T-helper 17 cell (primary cell): ENCODE data around the gene TNN. TPM values are rescaled to one million over a fixed set of nuclear protein-coding genes. Genes with fewer than 3 reads are reported as not detected.

Source experiments
- ATAC-seq: fragments of 150-1000 bp; cut with Tn5 transposase; 2 replicates; pipeline ENCODE4 v1.10.0; 2021; ENCODE audit warnings: mild to moderate bottlenecking, moderate library complexity
- DNase-seq, 3 donors: peaks; one replicate each; pipeline versions ENCODE4 v3.0.0 to v3.0.0-alpha.2; 2020 to 2021
- H3K9me3 ChIP-seq: one replicate; pipeline ENCODE4 v1.7.0; 2013; ENCODE audit warnings: low read length, mild to moderate bottlenecking; ENCODE audit not compliant: control insufficient read depth, poor library complexity, severe bottlenecking
- H3K27ac Mint-ChIP-seq: one replicate; pipeline ENCODE4 v1.8.0; 2022; ENCODE audit warnings: mild to moderate bottlenecking, moderate library complexity, mixed read lengths
- H3K27me3 Mint-ChIP-seq: one replicate; pipeline ENCODE4 v1.8.0; 2022; ENCODE audit warnings: mixed read lengths
- H3K36me3 Mint-ChIP-seq: one replicate; pipeline ENCODE4 v1.8.0; 2022; ENCODE audit warnings: low read depth, mixed read lengths
- H3K4me1 Mint-ChIP-seq: one replicate; pipeline ENCODE4 v1.8.0; 2022; ENCODE audit warnings: mild to moderate bottlenecking, mixed read lengths
- H3K4me3 Mint-ChIP-seq: one replicate; pipeline ENCODE4 v1.8.0; 2022; ENCODE audit warnings: mild to moderate bottlenecking, moderate library complexity, mixed read lengths
- total RNA-seq, 4 donors: library from RNA in 2 of 4; stranded (reverse) in 2 of 4; gene quantifications; one replicate each; pipeline ENCODE4 v1.2.3 and lab custom pipeline; 2022 to 2026

The TNN gene
- total RNA-seq, 2 donors from 2014 or later, result not detected

DNA sequence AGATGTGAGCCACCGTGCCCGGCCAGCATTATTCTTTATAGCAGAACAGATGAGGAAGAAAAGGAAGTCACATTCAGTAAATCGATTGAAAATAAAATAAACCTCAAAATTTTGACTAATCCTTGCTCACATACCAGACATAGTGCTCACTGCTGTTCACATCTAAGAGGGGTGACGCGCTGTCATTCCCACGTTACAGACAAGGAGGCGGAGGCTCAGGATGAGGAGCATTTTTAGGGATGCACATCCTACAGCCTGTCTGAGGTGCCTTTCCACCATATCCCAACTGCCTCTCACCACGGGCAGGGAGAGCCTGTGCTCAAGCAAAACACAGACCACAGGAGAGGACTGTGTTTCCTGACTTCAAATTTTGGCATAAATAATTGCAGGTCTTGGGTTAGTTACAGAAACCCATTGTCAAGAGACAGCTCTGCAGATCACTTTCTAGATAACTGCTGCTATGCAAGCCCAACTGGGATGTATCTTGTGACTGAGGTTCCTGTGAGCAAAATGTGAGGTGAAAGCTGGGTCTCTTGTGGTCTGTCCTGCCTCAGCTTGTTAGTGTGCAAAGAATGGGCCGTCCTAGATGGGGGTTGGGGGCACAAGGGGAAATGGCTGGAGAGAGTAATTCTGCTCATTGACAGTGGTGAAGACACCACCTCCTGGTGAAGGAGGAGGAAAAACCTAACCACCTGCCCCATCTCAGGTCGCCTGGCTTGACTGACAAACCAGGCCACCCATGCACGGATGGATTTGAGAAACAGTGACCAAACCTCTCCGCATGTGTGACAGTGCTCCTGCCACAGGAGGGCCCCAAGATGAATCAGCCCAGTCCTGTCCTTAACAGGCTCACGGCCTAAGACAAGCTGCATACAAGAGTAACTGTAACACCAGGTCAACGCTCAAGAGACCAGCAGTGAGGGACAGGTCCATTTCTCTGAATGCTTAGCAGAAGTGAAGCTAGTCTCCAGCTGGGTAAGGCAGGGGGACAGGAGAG, 8.2 kb downstream of the TNN start:
- no peak for ATAC-seq
- H3K4me3 Mint-ChIP-seq, result no peak overlapping the region

DNA sequence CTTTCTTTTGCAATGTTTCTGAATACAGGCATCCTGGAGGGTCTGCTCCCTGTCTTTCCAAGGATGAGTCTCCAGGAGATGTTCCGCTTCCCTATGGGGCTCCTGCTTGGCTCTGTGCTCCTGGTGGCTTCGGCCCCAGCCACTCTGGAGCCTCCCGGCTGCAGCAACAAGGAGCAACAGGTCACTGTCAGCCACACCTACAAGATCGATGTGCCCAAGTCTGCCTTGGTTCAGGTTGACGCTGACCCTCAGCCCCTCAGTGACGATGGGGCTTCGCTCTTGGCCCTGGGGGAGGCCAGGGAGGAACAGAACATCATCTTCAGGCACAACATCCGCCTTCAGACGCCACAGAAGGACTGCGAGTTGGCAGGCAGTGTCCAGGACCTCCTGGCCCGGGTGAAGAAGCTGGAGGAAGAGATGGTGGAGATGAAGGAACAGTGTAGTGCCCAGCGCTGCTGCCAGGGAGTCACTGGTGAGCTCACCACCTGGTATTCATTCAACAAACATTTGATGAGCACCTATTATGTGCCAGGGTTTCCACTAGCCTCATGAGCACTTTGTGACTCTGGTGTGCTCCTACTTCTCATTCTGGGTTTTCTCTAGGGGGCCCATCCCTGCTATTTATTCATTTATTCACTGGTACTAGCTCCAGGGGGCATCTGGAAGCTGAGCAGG, 9.9 kb downstream of the TNN start:
- H3K9me3 ChIP-seq, result no peaks in the 10 kb centered on the region
- H3K36me3 Mint-ChIP-seq, result no peaks in the 10 kb centered on the region
- ATAC-seq, result no peak
- peaks cover 73% of the 10 kb centered on the region for H3K27me3 Mint-ChIP-seq
- H3K4me1 Mint-ChIP-seq, result peaks cover 5% of the 10 kb centered on the region
- H3K27ac Mint-ChIP-seq, result no peak overlapping the region
- DNase-seq, result no peak
- no peak overlapping the region for H3K4me3 Mint-ChIP-seq

More for the DNA sequence above, 8.2 kb downstream of the TNN start:
- Mint-ChIP-seq H3K27me3 (peaks cover 69% of the 10 kb centered on the region), H3K36me3 (no peaks in the 10 kb centered on the region), H3K4me1 (peaks cover 8% of the 10 kb centered on the region), H3K27ac (no peak overlapping the region)
- DNase-seq, result no peak
- H3K9me3 ChIP-seq, result no peaks in the 10 kb centered on the region

DNA sequence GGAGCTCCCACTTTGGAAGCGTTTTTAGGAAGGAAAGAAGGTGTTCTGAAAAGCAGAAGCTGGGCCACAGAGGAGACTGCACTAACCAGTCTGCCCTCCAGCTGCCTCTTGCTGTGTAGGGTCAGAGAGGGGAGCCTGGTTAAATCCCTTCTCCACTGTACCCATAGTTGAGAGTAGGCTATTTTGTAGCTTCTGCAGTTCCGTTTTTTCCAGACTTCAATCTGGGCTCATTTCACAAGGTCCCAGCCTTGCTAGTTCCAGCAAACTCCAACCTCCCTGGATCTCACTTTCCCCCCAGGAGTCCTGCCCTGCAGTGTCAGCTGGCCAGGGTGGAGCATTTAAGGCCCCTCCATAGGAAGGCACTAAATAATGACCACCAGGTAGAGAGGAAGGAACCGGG, 11.0 kb downstream of the TNN start:
- Mint-ChIP-seq H3K36me3 (no peaks in the 10 kb centered on the region), H3K27ac (no peak overlapping the region), H3K4me1 (peaks cover 5% of the 10 kb centered on the region), H3K4me3 (no peak overlapping the region), H3K27me3 (peaks cover 74% of the 10 kb centered on the region)
- ATAC-seq (no peak), DNase-seq (no peak)
- no peaks in the 10 kb centered on the region for H3K9me3 ChIP-seq

DNA sequence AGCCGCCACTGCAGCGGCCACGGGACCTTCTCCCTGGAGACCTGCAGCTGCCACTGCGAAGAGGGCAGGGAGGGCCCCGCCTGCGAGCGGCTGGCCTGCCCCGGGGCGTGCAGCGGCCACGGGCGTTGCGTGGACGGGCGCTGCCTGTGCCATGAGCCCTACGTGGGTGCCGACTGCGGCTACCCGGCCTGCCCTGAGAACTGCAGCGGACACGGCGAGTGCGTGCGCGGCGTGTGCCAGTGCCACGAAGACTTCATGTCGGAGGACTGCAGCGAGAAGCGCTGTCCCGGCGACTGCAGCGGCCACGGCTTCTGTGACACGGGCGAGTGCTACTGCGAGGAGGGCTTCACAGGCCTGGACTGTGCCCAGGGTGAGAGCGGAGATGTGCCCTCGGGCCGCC, 11.7 kb downstream of the TNN start:
- Mint-ChIP-seq H3K27ac (no peak overlapping the region), H3K4me3 (no peak overlapping the region), H3K27me3 (peaks cover 77% of the 10 kb centered on the region), H3K36me3 (no peaks in the 10 kb centered on the region), H3K4me1 (peaks cover 5% of the 10 kb centered on the region)
- ATAC-seq (no peak), DNase-seq (no peak)
- no peaks in the 10 kb centered on the region for H3K9me3 ChIP-seq

DNA sequence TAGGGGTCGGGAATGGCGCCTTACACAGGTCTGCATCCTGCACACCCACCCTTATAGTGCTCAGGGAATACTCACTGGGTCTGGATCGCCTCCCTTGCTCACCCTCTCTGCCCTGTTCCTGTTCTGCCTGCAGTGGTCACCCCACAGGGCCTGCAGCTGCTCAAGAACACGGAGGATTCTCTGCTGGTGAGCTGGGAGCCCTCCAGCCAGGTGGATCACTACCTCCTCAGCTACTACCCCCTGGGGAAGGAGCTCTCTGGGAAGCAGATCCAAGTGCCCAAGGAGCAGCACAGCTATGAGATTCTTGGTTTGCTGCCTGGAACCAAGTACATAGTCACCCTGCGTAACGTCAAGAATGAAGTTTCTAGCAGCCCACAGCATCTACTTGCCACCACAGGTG, 12.4 kb downstream of the TNN start:
- Mint-ChIP-seq H3K4me3 (no peak overlapping the region), H3K27me3 (peaks cover 78% of the 10 kb centered on the region), H3K4me1 (peaks cover 5% of the 10 kb centered on the region), H3K36me3 (no peaks in the 10 kb centered on the region), H3K27ac (no peak overlapping the region)
- no peaks in the 10 kb centered on the region for H3K9me3 ChIP-seq
- DNase-seq, result no peak
- no peak for ATAC-seq

DNA sequence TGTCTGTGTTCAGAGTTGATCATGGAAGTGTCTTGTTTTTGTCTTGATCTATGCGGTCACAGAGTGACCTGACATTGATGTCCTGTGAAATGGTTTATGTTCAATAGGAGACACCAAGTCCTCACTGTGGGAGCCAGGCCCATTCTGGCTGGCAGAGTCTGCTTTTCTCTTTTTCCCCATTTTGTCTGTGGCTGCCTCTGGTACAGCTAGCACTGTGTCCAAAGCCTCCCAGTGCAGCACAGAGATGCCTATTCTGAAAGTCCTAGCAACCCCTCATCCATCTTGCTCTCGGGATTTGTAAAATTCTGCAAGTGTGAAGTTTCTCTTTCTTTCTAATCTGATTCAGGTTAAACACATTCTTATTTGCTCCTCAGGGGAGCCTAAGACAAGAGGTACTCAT, 14.3 kb downstream of the TNN start:
- H3K4me1 Mint-ChIP-seq, result peaks cover under 1% of the 10 kb centered on the region

DNA sequence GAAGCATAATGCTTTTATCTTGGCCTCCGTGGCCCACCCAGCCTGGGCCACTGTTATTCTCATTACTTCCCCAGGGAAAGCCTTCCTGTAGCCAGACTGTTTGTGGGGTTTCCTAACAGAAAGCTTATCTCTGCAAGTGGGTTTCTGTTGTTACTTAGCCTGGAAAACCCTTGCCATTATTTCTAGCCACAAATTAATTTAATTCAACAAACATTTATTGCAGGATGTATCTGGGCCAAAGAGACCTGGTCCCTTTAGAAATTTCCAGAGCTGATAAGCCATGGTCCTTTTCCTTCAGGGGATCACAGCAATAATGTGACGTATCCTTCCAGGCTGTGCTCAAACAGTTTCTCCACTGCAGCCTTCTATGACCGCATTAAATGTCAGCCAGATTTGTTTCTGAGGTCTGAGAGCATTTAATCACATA, 20.9 kb downstream of the TNN start:
- no peaks in the 10 kb centered on the region for H3K9me3 ChIP-seq
- no peaks in the 10 kb centered on the region for H3K36me3 Mint-ChIP-seq
- ATAC-seq (no peak), DNase-seq (no peak)
- H3K4me3 Mint-ChIP-seq, result no peak overlapping the region
- H3K27me3 Mint-ChIP-seq, result peaks cover 18% of the 10 kb centered on the region
- H3K4me1 Mint-ChIP-seq, result no peaks in the 10 kb centered on the region
- no peak overlapping the region for H3K27ac Mint-ChIP-seq

More for the DNA sequence above, 14.3 kb downstream of the TNN start:
- ATAC-seq (no peak), DNase-seq (no peak)
- no peak overlapping the region for H3K4me3 Mint-ChIP-seq
- H3K27ac Mint-ChIP-seq, result no peak overlapping the region
- peaks cover 59% of the 10 kb centered on the region for H3K27me3 Mint-ChIP-seq
- H3K36me3 Mint-ChIP-seq, result no peaks in the 10 kb centered on the region
- no peaks in the 10 kb centered on the region for H3K9me3 ChIP-seq

DNA sequence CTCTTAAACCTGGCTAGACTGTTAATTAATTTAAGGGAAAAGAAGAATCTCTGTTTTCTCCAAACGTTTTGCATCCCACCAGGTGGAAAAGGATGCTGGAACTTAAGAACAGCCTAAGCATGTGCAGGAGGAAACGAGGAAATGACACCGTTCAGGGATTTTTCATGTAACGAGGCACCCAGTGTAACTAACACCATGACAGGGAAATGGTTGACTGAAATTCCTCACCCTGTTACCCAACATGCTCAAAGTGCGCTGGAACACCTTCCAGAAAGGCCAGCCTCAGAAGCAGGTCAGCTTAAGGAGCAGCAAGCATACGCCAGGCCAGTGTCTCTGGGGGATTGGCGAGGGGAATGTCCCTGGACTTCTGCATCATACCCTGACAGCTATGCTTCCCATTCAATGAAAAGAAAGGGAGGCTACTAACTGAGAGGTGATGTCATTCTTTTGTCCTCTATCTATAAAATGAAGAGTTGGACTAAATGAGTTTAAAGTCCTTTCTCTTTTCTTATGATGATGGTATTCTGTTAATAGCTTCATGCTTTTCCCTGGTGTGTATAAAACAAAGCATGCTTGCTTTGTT, 21.6 kb downstream of the TNN start:
- Mint-ChIP-seq H3K27ac (no peak overlapping the region), H3K4me3 (no peak overlapping the region), H3K36me3 (no peaks in the 10 kb centered on the region), H3K4me1 (no peaks in the 10 kb centered on the region), H3K27me3 (peaks cover 11% of the 10 kb centered on the region)
- ATAC-seq (no peak), DNase-seq (no peak)
- H3K9me3 ChIP-seq, result no peaks in the 10 kb centered on the region

DNA sequence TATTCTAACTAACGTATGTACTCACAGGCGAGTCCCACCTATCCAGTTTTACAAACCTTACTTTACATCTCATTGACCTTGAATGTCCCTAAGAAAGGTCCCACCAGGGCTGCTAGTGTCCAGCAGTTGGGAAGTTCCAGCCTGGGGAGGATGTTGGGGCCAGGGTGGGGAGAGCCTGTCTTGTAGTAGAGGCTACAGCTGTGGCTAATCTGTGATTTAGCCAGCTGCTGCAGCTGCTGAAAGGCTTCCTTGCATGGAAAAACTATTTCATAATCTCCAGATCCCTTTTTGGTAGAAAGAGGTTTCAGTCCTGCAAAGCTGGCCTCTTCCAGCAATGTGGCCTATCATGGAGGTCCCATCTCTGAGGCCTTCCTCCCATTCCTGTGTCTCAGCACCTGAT, 23.1 kb downstream of the TNN start:
- ATAC-seq (no peak), DNase-seq (no peak)
- Mint-ChIP-seq H3K4me3 (no peak overlapping the region), H3K36me3 (no peaks in the 10 kb centered on the region), H3K27me3 (peaks cover 14% of the 10 kb centered on the region), H3K4me1 (no peaks in the 10 kb centered on the region), H3K27ac (no peak overlapping the region)
- no peaks in the 10 kb centered on the region for H3K9me3 ChIP-seq

DNA sequence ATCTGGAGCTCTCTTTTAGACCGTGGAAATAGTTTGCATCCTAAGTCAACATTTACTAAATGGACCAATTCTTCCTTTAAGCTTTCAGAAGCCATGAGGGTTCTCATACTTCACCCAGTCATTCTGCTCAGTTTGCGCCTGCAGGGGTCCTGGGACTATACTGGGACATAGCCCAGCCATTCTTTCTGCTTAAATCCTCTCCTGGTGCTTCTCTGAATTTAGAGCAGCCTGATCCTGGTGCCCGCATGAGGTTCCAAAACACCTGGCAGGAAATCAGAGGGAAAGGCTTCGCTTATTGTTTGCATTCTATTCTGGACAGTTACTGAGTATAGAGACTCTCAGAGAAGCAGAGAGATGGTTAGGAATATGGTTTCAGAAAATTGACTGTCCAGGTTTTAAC, 27.0 kb downstream of the TNN start:
- peaks cover 2% of the 10 kb centered on the region for H3K4me1 Mint-ChIP-seq
- H3K4me3 Mint-ChIP-seq, result no peak overlapping the region
- peaks cover 16% of the 10 kb centered on the region for H3K27me3 Mint-ChIP-seq
- H3K27ac Mint-ChIP-seq, result no peak overlapping the region
- DNase-seq (no peak), ATAC-seq (no peak)
- no peaks in the 10 kb centered on the region for H3K9me3 ChIP-seq
- no peaks in the 10 kb centered on the region for H3K36me3 Mint-ChIP-seq

DNA sequence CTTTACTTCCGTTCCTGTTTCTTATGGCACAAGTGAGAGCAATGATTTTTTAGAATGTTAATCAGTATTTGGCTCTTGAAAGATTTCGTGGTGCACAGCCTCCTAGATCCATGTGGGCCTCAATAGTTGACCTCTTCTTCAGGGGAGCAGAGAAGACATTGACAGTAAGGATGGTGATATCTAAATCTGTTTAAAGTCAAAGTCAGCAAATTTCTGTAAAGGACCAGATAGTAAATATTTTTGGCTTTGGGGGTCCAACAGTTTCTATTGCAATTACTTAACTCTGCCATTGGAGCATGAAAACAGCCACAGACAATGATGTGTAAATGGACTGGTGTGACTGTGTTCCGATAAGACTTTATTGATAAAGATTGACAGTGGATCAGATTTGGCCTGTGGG, 27.4 kb downstream of the TNN start:
- DNase-seq, result no peak
- Mint-ChIP-seq H3K27ac (no peak overlapping the region), H3K27me3 (peaks cover 16% of the 10 kb centered on the region), H3K4me3 (no peak overlapping the region), H3K36me3 (no peaks in the 10 kb centered on the region), H3K4me1 (peaks cover 2% of the 10 kb centered on the region)
- no peaks in the 10 kb centered on the region for H3K9me3 ChIP-seq
- ATAC-seq, result no peak

DNA sequence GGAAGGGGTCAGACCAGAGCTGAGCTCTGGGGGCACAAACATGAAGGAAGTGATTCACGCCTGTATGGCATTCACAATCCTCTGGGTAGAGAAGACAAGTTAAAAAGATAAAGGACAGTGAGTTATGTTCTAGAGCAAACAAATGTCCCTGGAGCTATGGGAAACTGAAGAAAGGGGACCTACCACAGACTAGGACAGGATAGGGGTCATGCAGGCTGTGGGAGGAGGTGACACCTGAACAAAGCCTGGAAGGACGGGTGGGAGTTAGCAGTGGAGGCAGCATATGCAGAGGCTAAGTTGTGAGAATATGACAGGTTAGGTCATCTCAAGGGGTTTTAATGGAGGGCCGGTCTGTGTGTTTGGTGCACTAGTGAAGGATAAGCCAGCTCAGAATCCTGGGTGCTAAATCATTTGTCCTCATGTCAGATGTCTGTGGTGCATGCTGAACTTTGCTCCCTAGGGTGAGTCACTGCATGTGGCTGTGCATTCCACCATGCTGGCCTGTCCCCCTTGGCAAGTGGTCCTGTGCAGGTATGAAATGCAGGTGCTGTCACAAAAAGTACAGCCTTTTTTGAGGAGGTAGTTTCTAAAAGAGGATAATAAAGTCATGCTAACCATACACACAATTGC, 28.5 kb downstream of the TNN start:
- H3K4me1 Mint-ChIP-seq, result peaks cover 2% of the 10 kb centered on the region
- no peak overlapping the region for H3K27ac Mint-ChIP-seq
- H3K4me3 Mint-ChIP-seq, result no peak overlapping the region
- no peaks in the 10 kb centered on the region for H3K36me3 Mint-ChIP-seq
- H3K27me3 Mint-ChIP-seq, result peaks cover 16% of the 10 kb centered on the region
- H3K9me3 ChIP-seq, result no peaks in the 10 kb centered on the region
- ATAC-seq (no peak), DNase-seq (no peak)

DNA sequence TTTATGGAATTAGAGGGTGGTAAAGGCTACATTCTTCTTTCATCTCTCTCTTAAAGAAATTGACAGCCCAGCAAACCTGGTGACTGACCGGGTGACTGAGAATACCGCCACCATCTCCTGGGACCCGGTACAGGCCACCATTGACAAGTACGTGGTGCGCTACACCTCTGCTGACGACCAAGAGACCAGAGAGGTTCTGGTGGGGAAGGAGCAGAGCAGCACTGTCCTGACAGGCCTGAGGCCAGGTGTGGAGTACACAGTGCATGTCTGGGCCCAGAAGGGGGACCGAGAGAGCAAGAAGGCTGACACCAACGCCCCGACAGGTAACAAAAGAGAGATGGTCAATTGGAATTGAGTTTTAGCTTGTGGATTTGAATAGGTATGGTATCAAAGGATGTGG, 29.7 kb downstream of the TNN start:
- no peak for ATAC-seq
- Mint-ChIP-seq H3K36me3 (no peaks in the 10 kb centered on the region), H3K27me3 (peaks cover 16% of the 10 kb centered on the region), H3K4me1 (peaks cover 2% of the 10 kb centered on the region), H3K4me3 (no peak overlapping the region), H3K27ac (no peak overlapping the region)
- no peak for DNase-seq
- no peaks in the 10 kb centered on the region for H3K9me3 ChIP-seq
